HCT116 (cell line): ENCODE measurements around the gene ZFX. TPM values are rescaled to one million over a fixed set of nuclear protein-coding genes. Genes with fewer than 3 reads are reported as not detected.

ENCODE experiments used
- ATAC-seq: fragments of 200-7000 bp; cut with Tn5 transposase; 2 replicates; pipeline ENCODE4 v1.9.1; 2020; ENCODE audit warnings: mild to moderate bottlenecking, moderate library complexity
- BruUV-seq: library from RNA; stranded (reverse); fragments of 400-500 nt; replicated peaks from 2 replicates; lab custom pipeline; 2021; lab: Mats Ljungman, UMichigan
- CTCF ChIA-PET: fragments of 300-600 bp; sonication (Branson Sonifier 250); formaldehyde crosslinking; loops from one replicate; lab custom pipeline; 2021; ENCODE audit warnings: antibody characterized with exemption; lab: Charles Lee
- POLR2A ChIA-PET: fragments of 300-600, 350-600 bp; sonication (Branson Sonifier 250); formaldehyde crosslinking; loops from one replicate; lab custom pipeline; 2021; ENCODE audit warnings: antibody characterized with exemption; lab: Charles Lee
- RAD21 ChIA-PET, 2 experiments: fragments of 300-600 bp; sonication (Branson Sonifier 250); formaldehyde crosslinking; loops; one replicate each; lab custom pipeline; 2023; ENCODE audit warnings: low total read pairs in 2 of 2; ENCODE audit not compliant: uncharacterized antibody in 2 of 2, unreplicated experiment in 2 of 2, low non-redundant PET in 1 of 2; lab: Charles Lee
- DNase-seq: peaks from one replicate; pipeline ENCODE4 v3.0.0-alpha.2; 2010; ENCODE audit warnings: low read depth, low spot score
- H2AFZ ChIP-seq: fragments of 200-600 bp; shearing (Covaris generic), sonication (generic); 2 replicates; pipeline ENCODE4 v1.6.1; 2017; ENCODE audit warnings: low read depth, mixed run types, mixed read lengths, antibody characterized with exemption, low read length; ENCODE audit not compliant: poor library complexity, severe bottlenecking
- H3K27ac ChIP-seq: 2 replicates; pipeline ENCODE4 v1.5.1; 2012; ENCODE audit warnings: low read depth, low read length
- H3K27me3 ChIP-seq: fragments of 200-600 bp; sonication (generic); 2 replicates; pipeline ENCODE4 v1.6.1; 2016; ENCODE audit warnings: mixed run types, low read length, mixed read lengths; ENCODE audit not compliant: insufficient read depth
- H3K36me3 ChIP-seq, 2 experiments: fragments of 200-500 bp in 1 of 2; fragments of 200-600 bp in 1 of 2; sonication (Bioruptor generic) in 1 of 2; sonication (generic) in 1 of 2; 2 replicates each; pipeline versions ENCODE4 v1.5.1 to v1.6.1; 2014 to 2016; ENCODE audit warnings: low read length in 2 of 2, inconsistent platforms in 1 of 2, mixed read lengths in 1 of 2, mixed run types in 1 of 2; ENCODE audit not compliant: insufficient read depth in 2 of 2, control insufficient read depth in 1 of 2
- H3K4me1 ChIP-seq, 2 experiments: fragments of 200-600 bp in 1 of 2; sonication (generic) in 1 of 2; 2 replicates each; pipeline versions ENCODE4 v1.5.1 to v1.6.1; 2012 to 2017; ENCODE audit warnings: low read length in 2 of 2, inconsistent platforms in 1 of 2, mild to moderate bottlenecking in 1 of 2, mixed read lengths in 1 of 2, mixed run types in 1 of 2, moderate library complexity in 1 of 2; ENCODE audit not compliant: insufficient read depth in 2 of 2, control insufficient read depth in 1 of 2
- H3K4me2 ChIP-seq: fragments of 200-600 bp; sonication (generic); 2 replicates; pipeline ENCODE4 v1.6.1; 2017; ENCODE audit warnings: mixed run types, low read length, mixed read lengths
- H3K4me3 ChIP-seq, 2 experiments: fragments of 200-600 bp in 1 of 2; sonication (generic) in 1 of 2; replicated peaks in 1 of 2; 2 replicates each; pipeline ENCODE4 v1.5.1; 2011 to 2016; ENCODE audit warnings: low read length in 2 of 2, control low read depth in 1 of 2, low read depth in 1 of 2, mild to moderate bottlenecking in 1 of 2, mixed read lengths in 1 of 2, mixed run types in 1 of 2
- H3K79me2 ChIP-seq: fragments of 200-600 bp; sonication (generic); 2 replicates; pipeline ENCODE4 v1.6.1; 2017; ENCODE audit warnings: mild to moderate bottlenecking, mixed run types, low read length, moderate library complexity, mixed read lengths; ENCODE audit not compliant: insufficient read depth
- H3K9ac ChIP-seq: fragments of 200-600 bp; sonication (generic); 2 replicates; pipeline ENCODE4 v1.6.1; 2016; ENCODE audit warnings: low read length, mixed read lengths
- H3K9me2 ChIP-seq: fragments of 200-600 bp; sonication (generic), shearing (Covaris generic); 2 replicates; pipeline ENCODE4 v1.6.1; 2017; ENCODE audit warnings: mixed run types, mild to moderate bottlenecking, moderate library complexity; ENCODE audit not compliant: insufficient read depth
- H3K9me3 ChIP-seq, 2 experiments: fragments of 200-500 bp in 1 of 2; fragments of 200-600 bp in 1 of 2; sonication (Bioruptor generic) in 1 of 2; sonication (generic) in 1 of 2; 2 replicates each; pipeline ENCODE4 v1.6.1; 2014 to 2017; ENCODE audit warnings: low read length in 2 of 2, mixed read lengths in 2 of 2, inconsistent platforms in 1 of 2, low read depth in 1 of 2, mild to moderate bottlenecking in 1 of 2, mixed run types in 1 of 2, moderate library complexity in 1 of 2; ENCODE audit not compliant: control insufficient read depth in 1 of 2, insufficient read depth in 1 of 2
- H4K20me1 ChIP-seq: fragments of 200-600 bp; sonication (generic), shearing (Covaris generic); 2 replicates; pipeline ENCODE4 v1.6.1; 2017; ENCODE audit warnings: mixed run types, mild to moderate bottlenecking, moderate library complexity; ENCODE audit not compliant: insufficient read depth
- ELF1 ChIP-seq: IDR thresholded peaks from 2 replicates; pipeline ENCODE4 v1.6.1; 2012; ENCODE audit warnings: low read depth, borderline replicate concordance
- EZH2 ChIP-seq: fragments of 200-600 bp; sonication (generic); IDR thresholded peaks from 2 replicates; pipeline ENCODE4 v1.6.1; 2017; ENCODE audit warnings: antibody characterized with exemption, mixed run types
- JUND ChIP-seq: IDR thresholded peaks from 2 replicates; pipeline ENCODE4 v1.6.1; 2012
- POLR2A ChIP-seq: IDR thresholded peaks from 2 replicates; pipeline ENCODE4 v1.7.0; 2011; ENCODE audit warnings: borderline replicate concordance; ENCODE audit not compliant: insufficient read depth, insufficient read length; ENCODE audit errors: extremely low read depth
- POLR2AphosphoS5 ChIP-seq: IDR thresholded peaks from 2 replicates; pipeline ENCODE4 v1.6.1; 2011; ENCODE audit warnings: mild to moderate bottlenecking, low read depth, low read length, moderate library complexity
- SP1 ChIP-seq: IDR thresholded peaks from 2 replicates; pipeline ENCODE4 v1.6.1; 2012; ENCODE audit warnings: low read depth
- SRF ChIP-seq: IDR thresholded peaks from 2 replicates; pipeline ENCODE4 v1.6.1; 2012; ENCODE audit warnings: low read depth
- TCF7L2 ChIP-seq: IDR thresholded peaks from 2 replicates; pipeline ENCODE4 v1.7.0; 2011; ENCODE audit warnings: borderline replicate concordance, inconsistent platforms; ENCODE audit not compliant: insufficient read depth, insufficient read length; ENCODE audit errors: extremely low read depth
- YY1 ChIP-seq: IDR thresholded peaks from 2 replicates; pipeline ENCODE4 v1.6.1; 2011; ENCODE audit warnings: low read length, low read depth, moderate library complexity, mild to moderate bottlenecking; ENCODE audit not compliant: insufficient replicate concordance; ENCODE audit errors: extremely low read depth
- ZNF274 ChIP-seq: fragments of 200-500 bp; sonication (Bioruptor generic); IDR thresholded peaks from 2 replicates; pipeline ENCODE4 v1.6.1; 2014; ENCODE audit warnings: mild to moderate bottlenecking, low read depth, low read length, inconsistent platforms
- intact Hi-C: fragments of 100-400 bp; cut with micrococcal nuclease; formaldehyde crosslinking; loops from 2 replicates; pipeline ENCODE4 v1.10.0; 2022
- total RNA-seq: library from RNA; stranded (reverse); gene quantifications from one replicate; pipeline ENCODE4 v1.2.1, GENCODE V29; 2021; ENCODE audit not compliant: unreplicated experiment
- TF ChIP-seq, protein P1 (sequence below), 3 experiments: fragments of 200-600 bp in 1 of 3; sonication (generic) in 1 of 3; IDR thresholded peaks in 2 of 3; conservative IDR thresholded peaks in 1 of 3; 2 replicates each; pipeline ENCODE4 v1.5.1; 2012 to 2017; ENCODE audit warnings: low read depth in 2 of 3, low read length in 2 of 3, antibody characterized with exemption in 1 of 3, borderline replicate concordance in 1 of 3, control low read depth in 1 of 3, mild to moderate bottlenecking in 1 of 3, mixed read lengths in 1 of 3, mixed run types in 1 of 3, moderate library complexity in 1 of 3; ENCODE audit not compliant: insufficient read depth in 1 of 3
- TF ChIP-seq, protein P2 (sequence below): IDR thresholded peaks from 2 replicates; pipeline ENCODE4 v1.6.1; 2011; ENCODE audit warnings: mild to moderate bottlenecking, low read length, moderate library complexity; ENCODE audit not compliant: insufficient replicate concordance; ENCODE audit errors: extremely low read depth
- TF ChIP-seq, protein P3 (sequence below): IDR thresholded peaks from 2 replicates; pipeline ENCODE4 v1.6.1; 2012; ENCODE audit warnings: low read depth

ZFX gene
- total RNA-seq, 1 experiment from 2014 or later = 28.1 TPM

DNA sequence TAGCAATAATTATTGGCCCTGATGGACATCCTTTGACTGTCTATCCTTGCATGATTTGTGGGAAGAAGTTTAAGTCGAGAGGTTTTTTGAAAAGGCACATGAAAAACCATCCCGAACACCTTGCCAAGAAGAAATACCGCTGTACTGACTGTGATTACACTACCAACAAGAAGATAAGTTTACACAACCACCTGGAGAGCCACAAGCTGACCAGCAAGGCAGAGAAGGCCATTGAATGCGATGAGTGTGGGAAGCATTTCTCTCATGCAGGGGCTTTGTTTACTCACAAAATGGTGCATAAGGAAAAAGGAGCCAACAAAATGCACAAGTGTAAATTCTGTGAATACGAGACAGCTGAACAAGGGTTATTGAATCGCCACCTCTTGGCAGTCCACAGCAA is 60.7 kb downstream of the ZFX start:
- no peaks in the 10 kb centered on the region for H3K4me1 ChIP-seq
- no peak overlapping the region for H3K9ac ChIP-seq
- H3K9me3 ChIP-seq = no peaks in the 10 kb centered on the region
- H2AFZ ChIP-seq = no peak overlapping the region
- H3K79me2 ChIP-seq = peaks cover 9% of the 10 kb centered on the region; the same call in 1 of the 2 replicates
- TF ChIP-seq EZH2 = no peak
- TF ChIP-seq SP1 = no peak
- TF ChIP-seq YY1 = no peak
- TF ChIP-seq POLR2A = no peak
- TF ChIP-seq, protein P1, sequence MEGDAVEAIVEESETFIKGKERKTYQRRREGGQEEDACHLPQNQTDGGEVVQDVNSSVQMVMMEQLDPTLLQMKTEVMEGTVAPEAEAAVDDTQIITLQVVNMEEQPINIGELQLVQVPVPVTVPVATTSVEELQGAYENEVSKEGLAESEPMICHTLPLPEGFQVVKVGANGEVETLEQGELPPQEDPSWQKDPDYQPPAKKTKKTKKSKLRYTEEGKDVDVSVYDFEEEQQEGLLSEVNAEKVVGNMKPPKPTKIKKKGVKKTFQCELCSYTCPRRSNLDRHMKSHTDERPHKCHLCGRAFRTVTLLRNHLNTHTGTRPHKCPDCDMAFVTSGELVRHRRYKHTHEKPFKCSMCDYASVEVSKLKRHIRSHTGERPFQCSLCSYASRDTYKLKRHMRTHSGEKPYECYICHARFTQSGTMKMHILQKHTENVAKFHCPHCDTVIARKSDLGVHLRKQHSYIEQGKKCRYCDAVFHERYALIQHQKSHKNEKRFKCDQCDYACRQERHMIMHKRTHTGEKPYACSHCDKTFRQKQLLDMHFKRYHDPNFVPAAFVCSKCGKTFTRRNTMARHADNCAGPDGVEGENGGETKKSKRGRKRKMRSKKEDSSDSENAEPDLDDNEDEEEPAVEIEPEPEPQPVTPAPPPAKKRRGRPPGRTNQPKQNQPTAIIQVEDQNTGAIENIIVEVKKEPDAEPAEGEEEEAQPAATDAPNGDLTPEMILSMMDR (IDR thresholded peaks at IDR 0.05 in 2 of 3, conservative IDR thresholded peaks at IDR 0.05 in 1 of 3; ENCODE audit: borderline replicate concordance in 1 of 3, insufficient read depth in 1 of 3, low read depth in 2 of 3, low read length in 2 of 3) = no peak
- no peak for TF ChIP-seq TCF7L2
- TF ChIP-seq, all 23 proteins: peak for 0
- POLR2A ChIA-PET = no interaction called here
- BruUV-seq = no TSS peak
- RAD21 ChIA-PET = no interaction called here
- DNase-seq = no peak
- H4K20me1 ChIP-seq = no peaks in the 10 kb centered on the region
- no peak overlapping the region for H3K4me2 ChIP-seq
- H3K9me2 ChIP-seq = no peaks in the 10 kb centered on the region
- H3K4me3 ChIP-seq = no peak overlapping the region
- CTCF ChIA-PET = no interaction called here
- H3K27ac ChIP-seq = no peak overlapping the region
- no peak for ATAC-seq
- H3K27me3 ChIP-seq = no peaks in the 10 kb centered on the region
- H3K36me3 ChIP-seq = peaks cover 0 to 10% of the 10 kb centered on the region in 2 experiments; a peak in 2 of 4 replicates
- intact Hi-C loops = no loop called here

DNA sequence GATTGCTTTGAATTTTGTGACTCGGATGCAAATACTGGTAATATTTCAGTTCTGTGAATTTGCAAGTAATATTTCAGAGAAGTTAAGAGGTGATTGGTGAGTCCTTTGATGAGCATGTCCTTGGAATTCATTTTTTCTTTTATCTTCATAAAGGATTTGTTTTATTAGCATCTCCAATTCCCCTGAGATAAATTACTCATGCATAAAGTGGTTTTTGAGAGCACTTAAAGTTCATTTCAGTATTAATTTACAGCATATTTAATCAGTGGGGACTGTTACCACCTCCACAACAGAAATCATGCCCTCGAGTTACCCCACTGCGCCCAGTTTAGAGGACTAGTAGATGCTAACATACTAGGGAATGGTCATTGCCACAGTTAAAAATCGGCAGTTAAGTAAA is 65.0 kb downstream of the ZFX start:
- ATAC-seq = no peak
- H4K20me1 ChIP-seq = no peaks in the 10 kb centered on the region
- BruUV-seq = no TSS peak
- no peaks in the 10 kb centered on the region for H3K79me2 ChIP-seq
- no peak overlapping the region for H3K9ac ChIP-seq
- H3K4me1 ChIP-seq = no peaks in the 10 kb centered on the region
- DNase-seq = no peak
- CTCF ChIA-PET = no interaction called here
- no peak overlapping the region for H3K4me2 ChIP-seq
- H3K27ac ChIP-seq = no peak overlapping the region
- H3K9me2 ChIP-seq = no peaks in the 10 kb centered on the region
- no peaks in the 10 kb centered on the region for H3K27me3 ChIP-seq
- H3K36me3 ChIP-seq = peaks cover 0 to 7% of the 10 kb centered on the region in 2 experiments; a peak in 2 of 4 replicates
- H2AFZ ChIP-seq = no peak overlapping the region
- no peaks in the 10 kb centered on the region for H3K9me3 ChIP-seq
- intact Hi-C loops = no loop called here
- RAD21 ChIA-PET = no interaction called here
- POLR2A ChIA-PET = no interaction called here
- no peak overlapping the region for H3K4me3 ChIP-seq
- no peak for TF ChIP-seq SP1
- no peak for TF ChIP-seq ZNF274
- no peak for TF ChIP-seq JUND
- no peak for TF ChIP-seq POLR2AphosphoS5
- no peak for TF ChIP-seq ELF1
- TF ChIP-seq, protein P2, sequence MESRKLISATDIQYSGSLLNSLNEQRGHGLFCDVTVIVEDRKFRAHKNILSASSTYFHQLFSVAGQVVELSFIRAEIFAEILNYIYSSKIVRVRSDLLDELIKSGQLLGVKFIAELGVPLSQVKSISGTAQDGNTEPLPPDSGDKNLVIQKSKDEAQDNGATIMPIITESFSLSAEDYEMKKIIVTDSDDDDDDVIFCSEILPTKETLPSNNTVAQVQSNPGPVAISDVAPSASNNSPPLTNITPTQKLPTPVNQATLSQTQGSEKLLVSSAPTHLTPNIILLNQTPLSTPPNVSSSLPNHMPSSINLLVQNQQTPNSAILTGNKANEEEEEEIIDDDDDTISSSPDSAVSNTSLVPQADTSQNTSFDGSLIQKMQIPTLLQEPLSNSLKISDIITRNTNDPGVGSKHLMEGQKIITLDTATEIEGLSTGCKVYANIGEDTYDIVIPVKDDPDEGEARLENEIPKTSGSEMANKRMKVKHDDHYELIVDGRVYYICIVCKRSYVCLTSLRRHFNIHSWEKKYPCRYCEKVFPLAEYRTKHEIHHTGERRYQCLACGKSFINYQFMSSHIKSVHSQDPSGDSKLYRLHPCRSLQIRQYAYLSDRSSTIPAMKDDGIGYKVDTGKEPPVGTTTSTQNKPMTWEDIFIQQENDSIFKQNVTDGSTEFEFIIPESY = no peak
- no peak for TF ChIP-seq SRF
- TF ChIP-seq, protein P3, sequence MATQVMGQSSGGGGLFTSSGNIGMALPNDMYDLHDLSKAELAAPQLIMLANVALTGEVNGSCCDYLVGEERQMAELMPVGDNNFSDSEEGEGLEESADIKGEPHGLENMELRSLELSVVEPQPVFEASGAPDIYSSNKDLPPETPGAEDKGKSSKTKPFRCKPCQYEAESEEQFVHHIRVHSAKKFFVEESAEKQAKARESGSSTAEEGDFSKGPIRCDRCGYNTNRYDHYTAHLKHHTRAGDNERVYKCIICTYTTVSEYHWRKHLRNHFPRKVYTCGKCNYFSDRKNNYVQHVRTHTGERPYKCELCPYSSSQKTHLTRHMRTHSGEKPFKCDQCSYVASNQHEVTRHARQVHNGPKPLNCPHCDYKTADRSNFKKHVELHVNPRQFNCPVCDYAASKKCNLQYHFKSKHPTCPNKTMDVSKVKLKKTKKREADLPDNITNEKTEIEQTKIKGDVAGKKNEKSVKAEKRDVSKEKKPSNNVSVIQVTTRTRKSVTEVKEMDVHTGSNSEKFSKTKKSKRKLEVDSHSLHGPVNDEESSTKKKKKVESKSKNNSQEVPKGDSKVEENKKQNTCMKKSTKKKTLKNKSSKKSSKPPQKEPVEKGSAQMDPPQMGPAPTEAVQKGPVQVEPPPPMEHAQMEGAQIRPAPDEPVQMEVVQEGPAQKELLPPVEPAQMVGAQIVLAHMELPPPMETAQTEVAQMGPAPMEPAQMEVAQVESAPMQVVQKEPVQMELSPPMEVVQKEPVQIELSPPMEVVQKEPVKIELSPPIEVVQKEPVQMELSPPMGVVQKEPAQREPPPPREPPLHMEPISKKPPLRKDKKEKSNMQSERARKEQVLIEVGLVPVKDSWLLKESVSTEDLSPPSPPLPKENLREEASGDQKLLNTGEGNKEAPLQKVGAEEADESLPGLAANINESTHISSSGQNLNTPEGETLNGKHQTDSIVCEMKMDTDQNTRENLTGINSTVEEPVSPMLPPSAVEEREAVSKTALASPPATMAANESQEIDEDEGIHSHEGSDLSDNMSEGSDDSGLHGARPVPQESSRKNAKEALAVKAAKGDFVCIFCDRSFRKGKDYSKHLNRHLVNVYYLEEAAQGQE = no peak
